Large intestine (tissue), 3 donors: ENCODE data around the gene RUNDC3A. TPM values are rescaled to one million over a fixed set of nuclear protein-coding genes. Genes with fewer than 3 reads are reported as not detected.
A peak's percentile ranks its signal among the peaks of the same experiment; 100 is the strongest.

Source experiments
- DNase-seq, 2 donors: peaks; one replicate each; pipeline versions ENCODE4 v3.0.0 to v3.0.0-alpha.2; 2013
- H3K27ac ChIP-seq: one replicate; pipeline ENCODE4 v1.5.1; 2013; ENCODE audit warnings: low read length
- H3K27me3 ChIP-seq: 2 replicates; pipeline ENCODE4 v1.6.1; 2013; ENCODE audit warnings: low read length; ENCODE audit not compliant: control insufficient read depth, insufficient read depth
- H3K36me3 ChIP-seq: 2 replicates; pipeline ENCODE4 v1.6.1; 2013; ENCODE audit warnings: low read length; ENCODE audit not compliant: control insufficient read depth, insufficient read depth
- H3K4me1 ChIP-seq: one replicate; pipeline ENCODE4 v1.6.1; 2013; ENCODE audit warnings: low read length; ENCODE audit not compliant: control insufficient read depth, insufficient read depth
- H3K4me3 ChIP-seq: one replicate; pipeline ENCODE4 v1.5.1; 2013; ENCODE audit warnings: low read length
- H3K9me3 ChIP-seq: one replicate; pipeline ENCODE4 v1.6.1; 2013; ENCODE audit warnings: mild to moderate bottlenecking, low read depth, low read length, moderate library complexity; ENCODE audit not compliant: control insufficient read depth
- WGBS: methylation state at CpG from one replicate; pipeline ENCODE4 v1.1.5; 2013; ENCODE audit warnings: low lambda C conversion rate; ENCODE audit not compliant: insufficient coverage; 5-methylcytosine and 5-hydroxymethylcytosine counted together
- polyA plus RNA-seq: library from polyadenylated mRNA; unstranded; fragments of 120-200 nt; gene quantifications from one replicate; pipeline ENCODE4 v1.2.1, GENCODE V29; 2013

Gene RUNDC3A
- polyA plus RNA-seq, 1 donor, result 17.2 TPM

DNA sequence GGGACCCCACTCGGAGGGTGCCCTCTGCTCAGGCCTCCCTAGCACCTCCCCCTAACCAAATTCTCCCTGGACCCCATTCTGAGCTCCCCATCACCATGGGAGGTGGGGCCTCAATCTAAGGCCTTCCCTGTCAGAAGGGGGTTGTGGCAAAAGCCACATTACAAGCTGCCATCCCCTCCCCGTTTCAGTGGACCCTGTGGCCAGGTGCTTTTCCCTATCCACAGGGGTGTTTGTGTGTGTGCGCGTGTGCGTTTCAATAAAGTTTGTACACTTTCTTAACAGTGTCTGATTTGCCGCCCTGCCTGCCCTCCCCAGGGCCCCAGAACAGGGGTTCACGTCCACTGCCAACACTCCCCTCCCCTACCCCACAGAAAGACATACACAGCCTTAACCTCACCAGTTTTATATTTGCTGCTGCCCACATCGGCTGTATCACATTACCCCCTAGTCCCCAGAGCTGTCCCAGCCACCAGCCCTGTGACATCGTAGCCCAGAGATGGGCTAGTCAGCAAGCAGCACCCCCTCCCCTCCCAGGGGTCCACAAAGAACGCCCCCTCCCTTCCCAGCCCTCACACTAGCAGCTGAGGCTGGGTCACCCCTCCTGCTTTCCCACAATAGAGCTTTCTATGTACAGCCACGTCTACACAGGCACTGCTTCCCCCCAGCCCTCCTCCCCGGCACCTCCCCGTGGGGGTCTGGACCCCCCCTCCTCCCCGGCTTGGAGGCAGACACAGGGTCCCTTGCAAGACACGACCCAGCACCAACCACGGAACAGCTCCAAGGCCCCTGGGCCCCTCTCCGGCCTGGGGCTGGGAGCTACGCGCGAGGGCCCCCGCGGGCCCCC is 44.6 kb downstream of the RUNDC3A start:
- Histone ChIP-seq H3K36me3 (peaks cover 50% of the 10 kb centered on the region), H3K4me1 (no peaks in the 10 kb centered on the region), H3K9me3 (no peaks in the 10 kb centered on the region), H3K4me3 (peak overlapping the region; percentile 10), H3K27ac (no peak overlapping the region), H3K27me3 (no peaks in the 10 kb centered on the region)
- DNase-seq, result no peak
- WGBS, result no CpG with 5 or more reads among the region's 22 CpGs

DNA sequence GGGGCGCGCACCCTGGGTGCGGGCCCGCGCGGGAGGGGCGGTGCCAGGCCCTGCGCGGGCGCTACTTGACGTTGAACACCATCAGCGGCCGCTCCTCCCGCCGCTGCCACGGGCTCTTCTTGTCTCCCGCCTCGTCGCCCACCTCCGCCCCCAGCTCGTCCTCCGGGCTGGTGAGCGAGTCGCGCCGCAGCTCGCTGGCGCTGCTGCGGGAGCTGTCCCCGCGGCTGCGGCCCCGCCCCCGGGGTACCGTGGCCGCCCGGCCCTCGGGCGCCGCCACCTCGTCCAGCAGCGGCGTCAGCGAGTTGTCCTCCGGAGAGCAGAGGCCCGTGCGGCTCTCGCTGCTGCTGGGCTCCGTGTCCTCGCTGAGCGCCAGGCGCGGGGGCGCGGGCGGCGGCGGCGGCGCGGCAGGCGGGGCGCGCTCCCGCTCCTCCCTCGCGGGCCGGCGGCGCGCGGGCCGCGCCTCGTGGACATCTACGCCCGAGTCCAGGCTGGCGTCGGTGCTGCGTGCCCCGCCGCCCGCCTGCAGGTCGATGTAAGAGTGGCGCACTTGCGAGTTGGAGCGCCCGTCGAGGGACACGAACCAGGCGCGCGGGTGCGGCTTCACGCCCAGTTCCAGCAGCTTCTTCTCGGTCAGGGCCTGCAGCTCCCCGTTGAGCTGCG is 45.4 kb downstream of the RUNDC3A start:
- Histone ChIP-seq H3K27me3 (no peaks in the 10 kb centered on the region), H3K4me1 (no peaks in the 10 kb centered on the region), H3K9me3 (no peaks in the 10 kb centered on the region), H3K27ac (no peak overlapping the region), H3K36me3 (peaks cover 43% of the 10 kb centered on the region), H3K4me3 (peak overlapping the region; percentile 10)
- peak in 1 of 2 donors; percentile 51 for DNase-seq
- WGBS, result no CpG with 5 or more reads among the region's 98 CpGs

DNA sequence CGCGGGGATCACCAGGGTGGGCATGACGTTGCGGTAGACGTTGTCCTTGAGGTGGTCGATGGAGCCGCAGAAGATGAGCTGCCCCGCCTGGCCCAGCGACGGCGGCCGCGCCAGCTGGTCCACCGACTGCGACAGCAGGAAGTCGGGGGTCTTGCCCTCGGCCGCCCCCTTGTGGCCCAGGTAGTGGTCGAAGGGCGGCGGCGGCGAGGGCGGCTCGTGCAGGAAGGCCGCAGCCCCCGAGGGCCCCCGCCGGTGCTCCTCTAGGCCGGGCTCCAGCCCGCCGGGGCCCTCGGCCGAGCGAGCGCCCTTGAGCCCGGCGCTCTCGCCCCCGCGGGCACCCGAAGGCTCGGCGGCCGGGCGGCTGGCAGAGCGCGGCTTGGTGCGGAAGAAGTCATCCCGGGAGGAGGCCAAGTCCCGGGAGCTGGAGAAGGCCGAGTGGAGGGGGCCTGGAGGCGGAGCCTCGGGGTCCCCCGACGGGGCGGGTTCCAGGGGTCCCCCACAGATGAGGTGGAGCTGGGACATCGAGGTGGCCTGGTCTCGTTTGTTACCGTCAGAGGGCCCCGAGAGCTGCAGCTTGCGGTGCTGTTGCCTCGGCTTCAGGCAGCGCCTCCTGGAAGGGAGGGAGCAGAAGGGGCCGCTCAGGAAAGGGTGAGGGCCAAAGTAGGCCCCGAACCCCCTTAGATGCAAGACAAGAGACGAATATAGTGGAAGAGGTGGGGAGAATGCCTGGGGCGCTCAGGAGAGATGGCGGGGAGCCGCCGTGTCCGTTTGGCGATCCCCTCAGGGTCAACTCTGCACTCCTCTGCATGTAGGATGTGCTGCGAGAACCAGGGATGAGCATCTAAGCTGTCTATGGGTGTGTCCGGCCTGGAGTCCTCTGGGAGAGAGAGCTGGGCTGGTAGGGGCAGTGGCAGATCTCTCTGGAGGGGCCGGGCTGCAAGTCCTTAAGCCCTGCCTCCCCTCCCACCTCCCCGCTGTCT is 46.5 kb downstream of the RUNDC3A start:
- Histone ChIP-seq H3K9me3 (no peaks in the 10 kb centered on the region), H3K27me3 (no peaks in the 10 kb centered on the region), H3K27ac (no peak overlapping the region), H3K4me3 (no peak overlapping the region), H3K36me3 (peaks cover 32% of the 10 kb centered on the region), H3K4me1 (no peaks in the 10 kb centered on the region)
- DNase-seq, result peak in 1 of 2 donors; percentile 55
- no CpG with 5 or more reads among the region's 77 CpGs for WGBS

DNA sequence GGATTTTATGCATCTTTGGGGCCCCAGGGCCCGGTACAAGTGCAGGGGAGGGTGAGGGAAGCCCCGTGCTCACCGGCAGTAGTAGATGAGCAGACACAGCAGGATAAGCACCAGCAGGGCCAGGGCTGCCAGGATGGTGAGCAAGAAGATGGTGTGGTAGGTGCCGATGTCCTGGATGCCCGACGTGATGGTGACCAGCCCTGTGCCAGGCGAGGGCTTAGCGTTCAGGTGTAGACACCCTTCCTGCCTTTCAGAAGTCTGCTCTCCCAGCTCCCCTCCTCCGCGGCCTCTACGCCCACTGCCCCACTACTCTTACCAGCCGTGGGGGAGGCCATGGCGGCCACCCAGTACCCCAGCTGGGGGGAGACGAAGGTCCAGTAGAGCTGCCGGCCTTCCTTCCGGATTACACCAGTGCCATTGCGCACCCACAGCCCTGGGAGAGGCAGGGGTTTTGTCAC is 47.3 kb downstream of the RUNDC3A start:
- WGBS, result no CpG with 5 or more reads among the region's 17 CpGs
- H3K9me3 ChIP-seq, result no peaks in the 10 kb centered on the region

DNA sequence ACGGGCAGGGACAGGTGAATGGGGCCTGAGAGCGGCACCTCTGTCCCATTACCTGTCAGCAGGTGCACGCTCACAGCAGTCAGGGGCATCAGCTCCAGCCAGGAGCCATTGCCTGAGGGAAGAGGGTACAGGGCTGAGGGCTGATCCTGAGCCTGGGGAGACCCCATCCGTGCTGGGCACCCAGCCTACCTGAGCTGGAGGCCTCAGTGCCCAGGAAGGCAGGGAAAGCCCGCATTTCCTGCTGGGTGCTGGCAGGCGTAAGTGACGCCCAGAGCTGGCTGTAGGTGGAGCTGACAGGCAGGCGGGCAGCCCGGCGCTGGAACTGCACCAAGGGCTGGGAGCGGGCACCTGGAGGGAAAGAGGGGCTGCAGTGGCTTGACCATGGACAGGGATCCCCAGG is 47.8 kb downstream of the RUNDC3A start:
- H3K27ac ChIP-seq, result no peak overlapping the region
- peaks cover 20% of the 10 kb centered on the region for H3K36me3 ChIP-seq
- no peaks in the 10 kb centered on the region for H3K9me3 ChIP-seq
- H3K4me3 ChIP-seq, result no peak overlapping the region
- WGBS, result no CpG with 5 or more reads among the region's 11 CpGs
- no peak for DNase-seq
- H3K27me3 ChIP-seq, result no peaks in the 10 kb centered on the region
- peaks cover 8% of the 10 kb centered on the region for H3K4me1 ChIP-seq

More for the DNA sequence above, 47.3 kb downstream of the RUNDC3A start:
- Histone ChIP-seq H3K27me3 (no peaks in the 10 kb centered on the region), H3K27ac (no peak overlapping the region), H3K4me3 (no peak overlapping the region), H3K4me1 (peaks cover 2% of the 10 kb centered on the region), H3K36me3 (peaks cover 26% of the 10 kb centered on the region)
- no peak for DNase-seq

DNA sequence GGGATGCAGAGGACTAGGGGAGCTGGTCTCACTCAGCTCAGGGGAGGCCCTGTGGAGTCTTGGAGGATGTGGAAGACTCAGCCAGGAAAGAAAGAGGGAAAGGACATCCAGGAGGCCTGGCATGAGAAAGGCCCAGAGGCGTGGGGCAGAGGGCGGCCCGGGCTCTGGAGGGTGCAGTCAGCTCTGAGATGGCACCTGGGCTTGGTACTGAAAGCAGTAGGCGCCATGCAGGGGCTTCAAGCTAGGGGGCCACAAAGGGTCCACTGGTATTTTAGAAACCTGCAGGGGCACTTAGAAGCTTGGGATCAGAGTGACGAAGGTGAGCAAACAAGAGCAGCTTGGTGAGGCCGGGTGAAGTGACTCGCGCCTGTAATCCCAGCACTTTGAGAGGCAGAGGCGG is 49.7 kb downstream of the RUNDC3A start:
- WGBS, result 73% methylated on average over 3 of the region's 9 CpGs

DNA sequence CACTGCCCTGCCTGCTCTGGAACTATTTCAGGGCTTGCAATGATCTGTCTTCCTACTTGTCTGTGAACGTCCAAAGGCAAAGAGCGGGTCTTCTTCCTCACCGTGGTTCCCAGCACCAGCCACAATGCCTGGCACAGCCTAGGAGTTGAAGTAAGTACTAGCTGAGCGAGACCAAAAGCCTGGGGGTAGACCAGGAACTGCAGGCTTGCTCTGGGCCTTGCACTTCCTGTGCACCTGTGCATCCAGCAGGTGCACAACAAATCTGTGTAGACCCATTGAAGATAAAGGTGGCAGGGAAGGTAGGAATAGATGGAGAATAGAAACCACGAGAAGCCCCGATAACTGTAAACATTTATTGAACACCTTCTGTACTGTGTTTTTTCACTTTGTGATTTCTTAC is 50.6 kb downstream of the RUNDC3A start:
- peaks cover 10% of the 10 kb centered on the region for H3K4me1 ChIP-seq
- no peak overlapping the region for H3K4me3 ChIP-seq
- DNase-seq, result no peak
- H3K27ac ChIP-seq, result no peak overlapping the region
- H3K9me3 ChIP-seq, result no peaks in the 10 kb centered on the region
- 80% methylated on average over 2 of the region's 6 CpGs for WGBS
- peaks cover 3% of the 10 kb centered on the region for H3K36me3 ChIP-seq
- peaks cover 15% of the 10 kb centered on the region for H3K27me3 ChIP-seq

More for the DNA sequence above, 49.7 kb downstream of the RUNDC3A start:
- no peaks in the 10 kb centered on the region for H3K9me3 ChIP-seq
- DNase-seq, result no peak
- H3K4me3 ChIP-seq, result no peak overlapping the region
- peaks cover 10% of the 10 kb centered on the region for H3K27me3 ChIP-seq
- H3K27ac ChIP-seq, result no peak overlapping the region
- H3K4me1 ChIP-seq, result peaks cover 10% of the 10 kb centered on the region
- H3K36me3 ChIP-seq, result peaks cover 3% of the 10 kb centered on the region

DNA sequence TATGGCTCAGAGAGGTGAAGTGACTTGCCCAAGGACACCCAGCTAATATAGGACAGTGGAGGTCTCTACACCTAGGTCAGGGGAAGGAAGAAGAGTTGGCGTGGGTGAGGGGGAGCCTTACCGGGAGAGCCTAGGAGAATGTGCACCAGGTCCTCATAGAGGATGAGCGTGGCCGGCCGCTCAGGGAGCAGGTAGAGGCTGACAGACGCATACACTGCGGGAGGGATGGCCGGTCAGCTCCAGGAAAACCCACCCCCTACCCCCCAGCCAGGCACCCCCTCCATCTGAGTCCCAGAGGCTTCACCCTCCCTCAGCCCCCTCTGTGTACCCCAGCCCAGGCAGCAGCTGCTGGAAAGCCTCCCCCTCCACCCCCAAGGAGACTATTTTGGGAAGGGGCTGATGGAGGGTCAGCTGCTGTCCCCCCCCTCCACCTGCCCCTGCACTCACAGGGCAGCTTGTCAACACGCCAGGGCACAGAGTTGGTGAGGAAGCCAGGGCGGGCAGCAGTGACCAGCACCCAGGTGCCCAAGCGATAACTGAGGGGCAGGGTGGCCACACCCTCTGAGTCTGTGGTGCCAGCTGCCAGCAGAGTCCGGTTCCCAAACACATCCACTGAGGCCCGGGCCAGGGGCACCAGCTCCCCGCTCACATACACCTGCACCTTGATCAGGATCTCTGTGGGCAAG is 51.2 kb downstream of the RUNDC3A start:
- no peak for DNase-seq
- H3K27ac ChIP-seq, result no peak overlapping the region
- H3K9me3 ChIP-seq, result no peaks in the 10 kb centered on the region
- no CpG with 5 or more reads among the region's 14 CpGs for WGBS
- no peak overlapping the region for H3K4me3 ChIP-seq
- H3K27me3 ChIP-seq, result peaks cover 16% of the 10 kb centered on the region
- H3K36me3 ChIP-seq, result peaks cover 3% of the 10 kb centered on the region
- peaks cover 10% of the 10 kb centered on the region for H3K4me1 ChIP-seq

DNA sequence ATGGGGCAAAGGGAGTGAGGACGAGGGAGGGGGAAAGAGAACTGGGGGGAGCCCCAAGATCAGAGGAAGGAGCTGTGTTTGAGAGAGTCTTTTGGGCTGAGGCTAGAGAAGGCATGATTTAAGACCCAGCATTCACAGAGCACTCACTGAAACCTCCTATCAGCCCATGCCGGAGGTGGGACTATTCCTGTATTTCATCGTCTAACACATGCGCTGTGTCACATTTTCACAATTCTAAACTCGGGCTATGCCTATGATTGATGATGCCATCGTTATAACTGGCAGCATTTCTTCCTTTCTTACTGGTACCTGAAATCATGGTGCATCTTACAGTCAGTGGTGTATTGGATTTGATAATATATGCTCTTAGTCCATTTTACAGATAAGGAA is 51.7 kb downstream of the RUNDC3A start:
- Histone ChIP-seq H3K27me3 (peaks cover 20% of the 10 kb centered on the region), H3K9me3 (no peaks in the 10 kb centered on the region), H3K36me3 (peaks cover 3% of the 10 kb centered on the region), H3K4me1 (peaks cover 10% of the 10 kb centered on the region), H3K4me3 (no peak overlapping the region), H3K27ac (no peak overlapping the region)
- no CpG with 5 or more reads among the region's 6 CpGs for WGBS
- no peak for DNase-seq
